ENCODE data around the gene FKBP7. TPM values are rescaled to one million over a fixed set of nuclear protein-coding genes. Genes with fewer than 3 reads are reported as not detected.

The FKBP7 gene
- total and polyA plus RNA-seq, 2 of the 13 experiments (the other 11 are each of a cell fraction or from before 2014, with no cell fraction given) = 12.4 to 14.8 TPM

DNA sequence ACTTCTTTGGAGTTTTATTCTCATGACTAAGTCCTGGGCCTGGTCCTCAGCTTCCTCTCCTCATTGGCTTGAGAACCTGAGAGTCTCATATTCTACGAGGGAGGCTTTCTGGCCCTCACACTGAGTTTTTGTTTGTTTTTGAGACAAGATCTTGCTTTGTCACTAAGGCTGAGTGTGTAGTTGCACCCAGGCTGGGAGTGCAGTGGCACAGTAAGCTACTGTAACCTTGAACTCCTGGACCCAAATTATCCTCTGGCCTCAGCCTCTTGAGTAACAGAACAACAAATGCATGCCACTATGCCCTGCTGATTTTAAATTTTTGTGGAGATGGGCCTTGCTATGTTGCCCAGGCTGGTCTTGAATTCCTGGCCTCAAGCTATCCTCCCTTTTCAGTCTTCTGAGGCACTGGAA, 50.0 kb downstream of the FKBP7 start (continued):
- TF ChIP-seq, protein P1, sequence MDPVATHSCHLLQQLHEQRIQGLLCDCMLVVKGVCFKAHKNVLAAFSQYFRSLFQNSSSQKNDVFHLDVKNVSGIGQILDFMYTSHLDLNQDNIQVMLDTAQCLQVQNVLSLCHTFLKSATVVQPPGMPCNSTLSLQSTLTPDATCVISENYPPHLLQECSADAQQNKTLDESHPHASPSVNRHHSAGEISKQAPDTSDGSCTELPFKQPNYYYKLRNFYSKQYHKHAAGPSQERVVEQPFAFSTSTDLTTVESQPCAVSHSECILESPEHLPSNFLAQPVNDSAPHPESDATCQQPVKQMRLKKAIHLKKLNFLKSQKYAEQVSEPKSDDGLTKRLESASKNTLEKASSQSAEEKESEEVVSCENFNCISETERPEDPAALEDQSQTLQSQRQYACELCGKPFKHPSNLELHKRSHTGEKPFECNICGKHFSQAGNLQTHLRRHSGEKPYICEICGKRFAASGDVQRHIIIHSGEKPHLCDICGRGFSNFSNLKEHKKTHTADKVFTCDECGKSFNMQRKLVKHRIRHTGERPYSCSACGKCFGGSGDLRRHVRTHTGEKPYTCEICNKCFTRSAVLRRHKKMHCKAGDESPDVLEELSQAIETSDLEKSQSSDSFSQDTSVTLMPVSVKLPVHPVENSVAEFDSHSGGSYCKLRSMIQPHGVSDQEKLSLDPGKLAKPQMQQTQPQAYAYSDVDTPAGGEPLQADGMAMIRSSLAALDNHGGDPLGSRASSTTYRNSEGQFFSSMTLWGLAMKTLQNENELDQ (CRISPR knock-in tag; IDR thresholded peaks at IDR 0.05; ENCODE audit: borderline replicate concordance) = no peak
- TF ChIP-seq RBAK (CRISPR knock-in tag; IDR thresholded peaks at IDR 0.05) = no peak
- TF ChIP-seq ZNF557 (CRISPR knock-in tag; IDR thresholded peaks at IDR 0.05) = no peak
- no peak for TF ChIP-seq ZNF879 (CRISPR knock-in tag; IDR thresholded peaks at IDR 0.05)
- peak; percentile 78; the same call in 1 of the 2 replicates for TF ChIP-seq ZNF292 (CRISPR knock-in tag; IDR thresholded peaks at IDR 0.05; ENCODE audit: borderline replicate concordance, low read depth)
- TF ChIP-seq GABPB1 (CRISPR knock-in tag; IDR thresholded peaks at IDR 0.05) = 0 out of 2 replicates have a peak, but pooled peaks have one; percentile 30
- peak; percentile 79 for TF ChIP-seq FOSL2 (CRISPR knock-in tag; IDR thresholded peaks at IDR 0.05)
- TF ChIP-seq, protein P2, sequence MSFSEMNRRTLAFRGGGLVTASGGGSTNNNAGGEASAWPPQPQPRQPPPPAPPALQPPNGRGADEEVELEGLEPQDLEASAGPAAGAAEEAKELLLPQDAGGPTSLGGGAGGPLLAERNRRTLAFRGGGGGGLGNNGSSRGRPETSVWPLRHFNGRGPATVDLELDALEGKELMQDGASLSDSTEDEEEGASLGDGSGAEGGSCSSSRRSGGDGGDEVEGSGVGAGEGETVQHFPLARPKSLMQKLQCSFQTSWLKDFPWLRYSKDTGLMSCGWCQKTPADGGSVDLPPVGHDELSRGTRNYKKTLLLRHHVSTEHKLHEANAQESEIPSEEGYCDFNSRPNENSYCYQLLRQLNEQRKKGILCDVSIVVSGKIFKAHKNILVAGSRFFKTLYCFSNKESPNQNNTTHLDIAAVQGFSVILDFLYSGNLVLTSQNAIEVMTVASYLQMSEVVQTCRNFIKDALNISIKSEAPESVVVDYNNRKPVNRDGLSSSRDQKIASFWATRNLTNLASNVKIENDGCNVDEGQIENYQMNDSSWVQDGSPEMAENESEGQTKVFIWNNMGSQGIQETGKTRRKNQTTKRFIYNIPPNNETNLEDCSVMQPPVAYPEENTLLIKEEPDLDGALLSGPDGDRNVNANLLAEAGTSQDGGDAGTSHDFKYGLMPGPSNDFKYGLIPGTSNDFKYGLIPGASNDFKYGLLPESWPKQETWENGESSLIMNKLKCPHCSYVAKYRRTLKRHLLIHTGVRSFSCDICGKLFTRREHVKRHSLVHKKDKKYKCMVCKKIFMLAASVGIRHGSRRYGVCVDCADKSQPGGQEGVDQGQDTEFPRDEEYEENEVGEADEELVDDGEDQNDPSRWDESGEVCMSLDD (CRISPR knock-in tag; IDR thresholded peaks at IDR 0.05; ENCODE audit: borderline replicate concordance) = no peak
- TF ChIP-seq, protein P3, sequence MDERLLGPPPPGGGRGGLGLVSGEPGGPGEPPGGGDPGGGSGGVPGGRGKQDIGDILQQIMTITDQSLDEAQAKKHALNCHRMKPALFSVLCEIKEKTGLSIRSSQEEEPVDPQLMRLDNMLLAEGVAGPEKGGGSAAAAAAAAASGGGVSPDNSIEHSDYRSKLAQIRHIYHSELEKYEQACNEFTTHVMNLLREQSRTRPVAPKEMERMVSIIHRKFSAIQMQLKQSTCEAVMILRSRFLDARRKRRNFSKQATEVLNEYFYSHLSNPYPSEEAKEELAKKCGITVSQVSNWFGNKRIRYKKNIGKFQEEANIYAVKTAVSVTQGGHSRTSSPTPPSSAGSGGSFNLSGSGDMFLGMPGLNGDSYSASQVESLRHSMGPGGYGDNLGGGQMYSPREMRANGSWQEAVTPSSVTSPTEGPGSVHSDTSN (CRISPR knock-in tag; IDR thresholded peaks at IDR 0.05) = no peak
- TF ChIP-seq POLR2G (IDR thresholded peaks at IDR 0.05; ENCODE audit: low read depth, low read length) = no peak
- peak; percentile 33; the same call in 1 of the 2 replicates for TF ChIP-seq ZKSCAN8 (CRISPR knock-in tag; IDR thresholded peaks at IDR 0.05; ENCODE audit: borderline replicate concordance)
- TF ChIP-seq ZNF225 (CRISPR knock-in tag; IDR thresholded peaks at IDR 0.05) = no peak; the same call in 1 of the 2 replicates
- no peak for TF ChIP-seq NFE2L1 (CRISPR knock-in tag; IDR thresholded peaks at IDR 0.05; ENCODE audit: borderline replicate concordance)
- TF ChIP-seq SP4 (CRISPR knock-in tag; IDR thresholded peaks at IDR 0.05) = no peak
- TF ChIP-seq ZNF432 (CRISPR knock-in tag; IDR thresholded peaks at IDR 0.05; ENCODE audit: borderline replicate concordance) = no peak
- no peak for TF ChIP-seq ZNF253 (CRISPR knock-in tag; IDR thresholded peaks at IDR 0.05; ENCODE audit: borderline replicate concordance)
